GM18511 (cell line): ENCODE data around the gene STK39.

Source experiments
- ATAC-seq: cut with Tn5 transposase; IDR thresholded peaks from one replicate; pipeline ENCODE4 v1.9.1; 2021; ENCODE audit warnings: mild to moderate bottlenecking, moderate library complexity; ENCODE audit not compliant: unreplicated experiment

The STK39 gene

GRCh38 chr2:168244318-168244717, 3.1 kb downstream of the STK39 start:
- no peak for ATAC-seq

- no peak for ATAC-seq
Measured at GRCh38 chr2:168243061-168243460, 4.3 kb downstream of the STK39 start.

- ATAC-seq, result no peak
Measured at GRCh38 chr2:168241746-168242145, 5.6 kb downstream of the STK39 start.

- ATAC-seq, result no peak
Measured at GRCh38 chr2:168241208-168241607, 6.2 kb downstream of the STK39 start.

- no peak for ATAC-seq
Measured at GRCh38 chr2:168239281-168239680, 8.1 kb downstream of the STK39 start.

- no peak for ATAC-seq
Measured at GRCh38 chr2:168237741-168238140, 9.7 kb downstream of the STK39 start.

GRCh38 chr2:168234407-168235085, 12.8 kb downstream of the STK39 start:
- no peak for ATAC-seq

GRCh38 chr2:168233726-168234406, 13.5 kb downstream of the STK39 start:
- ATAC-seq, result no peak

GRCh38 chr2:168233166-168233565, 14.2 kb downstream of the STK39 start:
- ATAC-seq, result no peak

GRCh38 chr2:168231609-168232241, 15.7 kb downstream of the STK39 start:
- no peak for ATAC-seq

GRCh38 chr2:168230389-168230788, 17.0 kb downstream of the STK39 start:
- no peak for ATAC-seq

GRCh38 chr2:168224346-168224745, 23.0 kb downstream of the STK39 start:
- no peak for ATAC-seq

- no peak for ATAC-seq
Measured at GRCh38 chr2:168222088-168222487, 25.3 kb downstream of the STK39 start.

- ATAC-seq, result no peak
Measured at GRCh38 chr2:168220965-168221819, 26.2 kb downstream of the STK39 start.

GRCh38 chr2:168217920-168218319, 29.5 kb downstream of the STK39 start:
- ATAC-seq, result no peak

- ATAC-seq, result no peak
Measured at GRCh38 chr2:168216351-168217005, 30.9 kb downstream of the STK39 start.

GRCh38 chr2:168215813-168216212, 31.6 kb downstream of the STK39 start:
- ATAC-seq, result no peak

- no peak for ATAC-seq
Measured at GRCh38 chr2:168212866-168213265, 34.5 kb downstream of the STK39 start.

- ATAC-seq, result no peak
Measured at GRCh38 chr2:168212167-168212566, 35.2 kb downstream of the STK39 start.

- ATAC-seq, result no peak
Measured at GRCh38 chr2:168211664-168212163, 35.7 kb downstream of the STK39 start.
